Measurements from ENCODE around the gene MYLK2.
A peak's percentile ranks its signal among the peaks of the same experiment; 100 is the strongest.

The MYLK2 gene

GRCh38 chr20:31835977-31836852, 17.1 kb downstream of the MYLK2 start:
- no peaks in the 10 kb centered on the region for H3K27me3 ChIP-seq (ENCODE audit: control insufficient read depth in 3 of 3, insufficient read depth in 3 of 3, low read depth in 1 of 3, low read length in 3 of 3)
- H3K14ac ChIP-seq (ENCODE audit: low read length) = no peak overlapping the region
- H3K4me1 ChIP-seq (ENCODE audit: control insufficient read depth in 2 of 2, insufficient read depth in 1 of 2, low read depth in 1 of 2, low read length in 2 of 2) = peaks cover 27 to 37% of the 10 kb centered on the region in 2 donors
- no peak overlapping the region for H2AFZ ChIP-seq (ENCODE audit: low read length)
- peak overlapping the region; percentile 66 for H3K18ac ChIP-seq (ENCODE audit: low read length)
- H3K27ac ChIP-seq (replicated peaks; ENCODE audit: low read length) = no peak overlapping the region
- no peaks in the 10 kb centered on the region for H3K36me3 ChIP-seq (replicated peaks in 1 of 2; ENCODE audit: control insufficient read depth in 2 of 2, insufficient read depth in 2 of 2, low read length in 2 of 2)
- no peak overlapping the region for H2BK120ac ChIP-seq (ENCODE audit: low read depth, low read length)
- peak overlapping the region; percentile 21 for H2BK5ac ChIP-seq (ENCODE audit: low read length)
- no peak overlapping the region for H3K4me2 ChIP-seq (ENCODE audit: insufficient read depth, low read length, poor library complexity, severe bottlenecking)
- H4K8ac ChIP-seq (ENCODE audit: low read depth, low read length) = peak overlapping the region; percentile 84
- no peak for DNase-seq (ENCODE audit: low spot score)
- H3K4ac ChIP-seq (ENCODE audit: low read length) = peak overlapping the region; percentile 20
- peak overlapping the region; percentile 49 for H4K91ac ChIP-seq (ENCODE audit: low read depth, low read length, poor library complexity)
- no peaks in the 10 kb centered on the region for H3K9me3 ChIP-seq (replicated peaks in 1 of 2; ENCODE audit: control insufficient read depth in 2 of 2, insufficient read depth in 1 of 2, low read depth in 1 of 2, low read length in 2 of 2)
- H2AK5ac ChIP-seq (ENCODE audit: low read depth, low read length) = peak overlapping the region; percentile 72
- no peak overlapping the region for H3K23ac ChIP-seq (ENCODE audit: low read depth, low read length, poor library complexity)
- H2BK12ac ChIP-seq (ENCODE audit: low read length) = no peak overlapping the region
- no peaks in the 10 kb centered on the region for H3K79me1 ChIP-seq (ENCODE audit: low read depth, low read length)
- H2BK15ac ChIP-seq (ENCODE audit: low read length) = peak overlapping the region; percentile 18
- WGBS, 2 donors (ENCODE audit: extremely low coverage in 2 of 2, insufficient read length in 2 of 2, insufficient replicate concordance in 1 of 2) = no CpG with 5 or more reads among the region's 14 CpGs
- H3K4me3 ChIP-seq (ENCODE audit: low read length in 2 of 2) = no peak overlapping the region
- no peak overlapping the region for H3K9ac ChIP-seq (ENCODE audit: low read depth, low read length, poor library complexity)

DNA sequence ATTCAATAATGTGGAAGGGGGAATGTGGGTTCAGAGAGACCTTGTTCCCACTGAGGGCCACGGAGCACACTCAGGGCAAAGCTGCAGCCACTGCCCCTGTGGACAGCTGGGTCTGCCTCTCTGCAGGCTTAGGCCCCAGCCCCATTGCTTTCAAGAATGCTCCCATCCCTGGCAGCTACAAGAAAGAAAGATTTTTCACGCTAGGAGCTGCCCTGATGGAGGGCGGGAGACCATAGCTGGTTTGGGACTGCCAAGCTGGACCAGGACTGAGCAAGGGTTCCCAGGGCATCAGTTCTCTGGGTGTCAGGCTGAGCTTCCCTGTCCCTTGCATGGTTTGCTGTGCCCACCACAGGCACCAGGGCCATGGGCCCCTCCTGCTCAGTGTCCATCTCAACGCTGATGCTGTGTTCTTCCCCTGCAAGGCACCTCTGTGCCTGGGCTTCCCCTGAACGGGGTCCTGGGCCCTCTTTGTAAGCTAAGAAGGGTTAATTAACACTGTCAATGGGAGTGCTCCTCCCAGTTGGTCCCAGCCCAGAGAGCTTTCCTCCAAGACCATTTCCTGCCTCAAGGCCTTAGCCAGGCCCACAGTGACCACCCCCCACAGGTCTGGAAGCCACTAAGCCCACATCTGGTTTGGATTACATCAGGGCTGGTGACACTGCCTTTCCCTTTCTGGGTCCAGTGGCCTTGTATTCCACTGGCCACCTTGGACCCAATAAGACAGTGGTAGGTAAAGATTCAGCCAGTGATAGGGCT, 17.9 kb downstream of the MYLK2 start:
- H3K4ac ChIP-seq (ENCODE audit: low read length) = no peak overlapping the region
- peak overlapping the region; percentile 39 for H3K18ac ChIP-seq (ENCODE audit: low read length)
- H3K79me1 ChIP-seq (ENCODE audit: low read depth, low read length) = no peaks in the 10 kb centered on the region
- WGBS, 2 donors (ENCODE audit: extremely low coverage in 2 of 2, insufficient read length in 2 of 2, insufficient replicate concordance in 1 of 2) = no CpG with 5 or more reads among the region's 5 CpGs
- peaks cover 32 to 38% of the 10 kb centered on the region in 2 donors for H3K4me1 ChIP-seq (ENCODE audit: control insufficient read depth in 2 of 2, insufficient read depth in 1 of 2, low read depth in 1 of 2, low read length in 2 of 2)
- H4K91ac ChIP-seq (ENCODE audit: low read depth, low read length, poor library complexity) = no peak overlapping the region
- peak overlapping the region; percentile 35 for H3K9ac ChIP-seq (ENCODE audit: low read depth, low read length, poor library complexity)
- no peak overlapping the region for H3K27ac ChIP-seq (replicated peaks; ENCODE audit: low read length)
- no peaks in the 10 kb centered on the region for H3K27me3 ChIP-seq (ENCODE audit: control insufficient read depth in 3 of 3, insufficient read depth in 3 of 3, low read depth in 1 of 3, low read length in 3 of 3)
- H3K9me3 ChIP-seq (replicated peaks in 1 of 2; ENCODE audit: control insufficient read depth in 2 of 2, insufficient read depth in 1 of 2, low read depth in 1 of 2, low read length in 2 of 2) = no peaks in the 10 kb centered on the region
- H3K4me2 ChIP-seq (ENCODE audit: insufficient read depth, low read length, poor library complexity, severe bottlenecking) = no peak overlapping the region
- peak overlapping the region; percentile 6 for H2AK5ac ChIP-seq (ENCODE audit: low read depth, low read length)
- H2BK15ac ChIP-seq (ENCODE audit: low read length) = peak overlapping the region; percentile 3
- no peak overlapping the region for H3K14ac ChIP-seq (ENCODE audit: low read length)
- no peak for DNase-seq (ENCODE audit: low spot score)
- H4K8ac ChIP-seq (ENCODE audit: low read depth, low read length) = no peak overlapping the region
- no peaks in the 10 kb centered on the region for H3K36me3 ChIP-seq (replicated peaks in 1 of 2; ENCODE audit: control insufficient read depth in 2 of 2, insufficient read depth in 2 of 2, low read length in 2 of 2)
- H2BK12ac ChIP-seq (ENCODE audit: low read length) = no peak overlapping the region
- no peak overlapping the region for H3K23ac ChIP-seq (ENCODE audit: low read depth, low read length, poor library complexity)
- no peak overlapping the region for H2AFZ ChIP-seq (ENCODE audit: low read length)
- no peak overlapping the region for H2BK120ac ChIP-seq (ENCODE audit: low read depth, low read length)
- no peak overlapping the region for H2BK5ac ChIP-seq (ENCODE audit: low read length)
- no peak overlapping the region for H3K4me3 ChIP-seq (ENCODE audit: low read length in 2 of 2)

DNA sequence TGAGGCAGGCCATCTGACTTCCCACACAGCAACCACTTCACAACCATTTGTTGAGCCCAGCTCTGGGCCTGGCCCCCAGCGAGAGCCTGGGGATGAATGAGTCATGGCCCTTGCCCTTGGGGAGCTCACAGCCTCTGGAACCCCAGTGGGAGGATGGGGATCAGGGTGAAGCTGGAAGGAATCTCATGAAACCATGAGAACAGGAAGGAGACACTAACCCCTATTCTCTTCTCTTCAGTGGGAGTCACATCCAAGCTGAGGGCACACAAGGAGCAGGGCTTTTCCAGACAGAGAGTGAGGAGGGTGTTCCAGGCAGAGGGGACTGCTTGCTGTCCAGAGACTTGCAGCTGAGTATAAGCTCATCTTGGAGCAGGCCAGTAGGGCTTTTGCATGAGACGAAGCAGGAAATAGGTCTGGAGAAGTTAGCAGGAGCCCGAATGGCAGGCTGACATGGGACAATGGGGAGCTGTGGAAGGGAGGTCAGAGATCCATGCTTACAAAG, 18.8 kb downstream of the MYLK2 start:
- no peaks in the 10 kb centered on the region for H3K79me1 ChIP-seq (ENCODE audit: low read depth, low read length)
- no peak overlapping the region for H3K4me3 ChIP-seq (ENCODE audit: low read length in 2 of 2)
- H3K36me3 ChIP-seq (replicated peaks in 1 of 2; ENCODE audit: control insufficient read depth in 2 of 2, insufficient read depth in 2 of 2, low read length in 2 of 2) = no peaks in the 10 kb centered on the region
- no peak overlapping the region for H3K4me2 ChIP-seq (ENCODE audit: insufficient read depth, low read length, poor library complexity, severe bottlenecking)
- whole genome bisulfite sequencing, 2 donors (ENCODE audit: extremely low coverage in 2 of 2, insufficient read length in 2 of 2, insufficient replicate concordance in 1 of 2) = no CpG with 5 or more reads among the region's 3 CpGs
- no peak overlapping the region for H3K4ac ChIP-seq (ENCODE audit: low read length)
- no peak overlapping the region for H2BK120ac ChIP-seq (ENCODE audit: low read depth, low read length)
- no peak overlapping the region for H3K9ac ChIP-seq (ENCODE audit: low read depth, low read length, poor library complexity)
- H3K9me3 ChIP-seq (replicated peaks in 1 of 2; ENCODE audit: control insufficient read depth in 2 of 2, insufficient read depth in 1 of 2, low read depth in 1 of 2, low read length in 2 of 2) = no peaks in the 10 kb centered on the region
- no peak overlapping the region for H3K23ac ChIP-seq (ENCODE audit: low read depth, low read length, poor library complexity)
- no peak overlapping the region for H2BK5ac ChIP-seq (ENCODE audit: low read length)
- no peak overlapping the region for H4K8ac ChIP-seq (ENCODE audit: low read depth, low read length)
- H3K18ac ChIP-seq (ENCODE audit: low read length) = no peak overlapping the region
- H2BK15ac ChIP-seq (ENCODE audit: low read length) = no peak overlapping the region
- H2BK12ac ChIP-seq (ENCODE audit: low read length) = no peak overlapping the region
- no peak overlapping the region for H4K91ac ChIP-seq (ENCODE audit: low read depth, low read length, poor library complexity)
- peak overlapping the region; percentile 32 for H2AFZ ChIP-seq (ENCODE audit: low read length)
- DNase-seq (ENCODE audit: low spot score) = no peak
- no peak overlapping the region for H3K14ac ChIP-seq (ENCODE audit: low read length)
- no peak overlapping the region for H2AK5ac ChIP-seq (ENCODE audit: low read depth, low read length)
- peaks cover 41 to 47% of the 10 kb centered on the region in 2 donors for H3K4me1 ChIP-seq (ENCODE audit: control insufficient read depth in 2 of 2, insufficient read depth in 1 of 2, low read depth in 1 of 2, low read length in 2 of 2)
- no peak overlapping the region for H3K27ac ChIP-seq (replicated peaks; ENCODE audit: low read length)
- no peaks in the 10 kb centered on the region for H3K27me3 ChIP-seq (ENCODE audit: control insufficient read depth in 3 of 3, insufficient read depth in 3 of 3, low read depth in 1 of 3, low read length in 3 of 3)

All from neuronal stem cell (in vitro differentiated cells).